Adipocyte (in vitro differentiated cells): ENCODE results near the gene TEX19.

Source experiments
- DNase-seq: peaks from one replicate; pipeline ENCODE4 v3.0.0-alpha.2; 2015; ENCODE audit warnings: low read depth
- H3K27me3 ChIP-seq: replicated peaks from 2 replicates; pipeline ENCODE4 v1.7.0; 2013; ENCODE audit warnings: mild to moderate bottlenecking, low read length, moderate library complexity; ENCODE audit not compliant: control insufficient read depth, insufficient read depth
- H3K36me3 ChIP-seq: 2 replicates; pipeline ENCODE4 v1.7.0; 2013; ENCODE audit warnings: low read length, mild to moderate bottlenecking, moderate library complexity; ENCODE audit not compliant: control insufficient read depth, insufficient read depth, severe bottlenecking
- H3K4me1 ChIP-seq: 2 replicates; pipeline ENCODE4 v1.7.0; 2013; ENCODE audit warnings: mild to moderate bottlenecking, low read length, moderate library complexity; ENCODE audit not compliant: control insufficient read depth, insufficient read depth
- H3K4me3 ChIP-seq: 2 replicates; pipeline ENCODE4 v1.7.0; 2013; ENCODE audit warnings: mild to moderate bottlenecking, low read length, moderate library complexity
- H3K9ac ChIP-seq: 2 replicates; pipeline ENCODE4 v1.7.0; 2013; ENCODE audit warnings: mild to moderate bottlenecking, low read length, moderate library complexity
- H3K9me3 ChIP-seq: 2 replicates; pipeline ENCODE4 v1.7.0; 2013; ENCODE audit warnings: mild to moderate bottlenecking, low read length, moderate library complexity; ENCODE audit not compliant: control insufficient read depth

Gene TEX19

DNA sequence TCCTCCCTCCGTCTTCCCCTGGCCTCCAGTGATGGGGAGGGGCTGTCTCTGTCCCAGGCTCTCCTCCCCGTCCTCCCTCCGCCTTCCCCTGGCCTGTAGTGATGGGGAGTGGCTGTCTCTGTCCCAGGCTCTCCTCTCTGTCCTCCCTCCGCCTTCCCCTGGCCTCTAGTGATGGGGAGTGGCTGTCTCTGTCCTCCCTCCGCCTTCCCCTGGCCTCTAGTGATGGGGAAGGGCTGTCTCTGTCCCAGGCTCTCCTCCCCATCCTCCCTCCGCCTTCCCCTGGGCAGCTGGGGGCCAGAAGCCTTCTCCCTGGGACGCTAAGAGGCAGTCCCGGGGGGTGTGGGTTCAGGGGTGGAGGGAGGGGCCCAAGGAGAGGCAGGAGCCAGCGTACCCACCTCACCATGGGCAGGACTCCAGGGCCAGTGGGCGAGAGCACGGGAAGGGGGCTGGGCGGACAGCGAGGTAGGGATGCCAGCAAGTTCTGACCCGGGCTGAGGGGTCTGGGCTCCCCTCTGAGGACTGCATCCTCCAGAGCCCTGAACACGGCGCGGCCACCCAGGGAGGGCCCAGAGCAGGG lies 27.3 kb downstream of the TEX19 start:
- peaks cover 10% of the 10 kb centered on the region for H3K27me3 ChIP-seq
- peaks cover 8% of the 10 kb centered on the region for H3K4me1 ChIP-seq
- no peak overlapping the region for H3K4me3 ChIP-seq
- H3K9ac ChIP-seq: no peak overlapping the region
- no peaks in the 10 kb centered on the region for H3K9me3 ChIP-seq
- DNase-seq: no peak
- H3K36me3 ChIP-seq: no peaks in the 10 kb centered on the region

DNA sequence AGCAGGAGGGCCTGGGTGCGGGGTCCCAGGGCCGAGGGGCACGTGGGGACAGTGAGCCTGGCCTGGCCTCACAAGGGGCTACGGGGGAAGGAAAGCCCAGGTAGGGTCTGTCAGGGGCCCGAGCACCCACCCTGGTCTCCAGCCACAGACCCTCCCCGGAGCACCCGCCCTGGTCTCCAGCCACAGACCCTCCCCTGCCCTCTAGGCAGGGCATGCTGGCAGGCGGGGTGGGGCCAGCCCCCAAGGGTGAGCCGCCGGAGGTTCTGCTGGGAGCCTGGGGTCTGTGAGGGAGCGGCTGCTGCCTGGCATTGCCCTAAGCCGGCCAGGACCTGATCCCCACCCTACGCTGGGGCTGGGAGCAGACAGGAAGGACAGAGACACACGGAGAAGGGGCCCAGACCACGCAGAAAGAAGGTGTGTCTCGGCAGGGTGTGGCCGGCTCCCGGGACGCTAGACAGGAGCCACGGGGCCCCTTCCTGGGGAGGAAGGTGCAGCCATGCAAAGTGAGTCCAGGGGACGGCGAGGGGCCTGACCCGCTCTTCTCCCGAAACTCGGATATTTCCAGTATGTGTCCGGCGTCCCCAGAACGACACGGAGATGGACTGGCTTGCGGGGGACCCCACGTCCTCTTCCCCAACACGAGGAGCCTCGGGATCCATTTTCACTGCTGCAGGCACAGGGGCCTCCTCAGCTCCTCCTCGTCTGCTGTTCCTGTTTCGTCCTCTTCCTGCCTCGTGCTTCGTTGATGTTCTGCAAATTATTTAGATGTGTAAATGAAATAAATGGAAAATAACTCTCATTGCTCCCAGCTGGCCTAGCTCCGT lies 28.0 kb downstream of the TEX19 start:
- no peak for DNase-seq
- Histone ChIP-seq H3K9ac (no peak overlapping the region), H3K9me3 (no peaks in the 10 kb centered on the region), H3K4me3 (no peak overlapping the region), H3K27me3 (peaks cover 10% of the 10 kb centered on the region), H3K36me3 (peaks cover 3% of the 10 kb centered on the region), H3K4me1 (peaks cover 6% of the 10 kb centered on the region)

DNA sequence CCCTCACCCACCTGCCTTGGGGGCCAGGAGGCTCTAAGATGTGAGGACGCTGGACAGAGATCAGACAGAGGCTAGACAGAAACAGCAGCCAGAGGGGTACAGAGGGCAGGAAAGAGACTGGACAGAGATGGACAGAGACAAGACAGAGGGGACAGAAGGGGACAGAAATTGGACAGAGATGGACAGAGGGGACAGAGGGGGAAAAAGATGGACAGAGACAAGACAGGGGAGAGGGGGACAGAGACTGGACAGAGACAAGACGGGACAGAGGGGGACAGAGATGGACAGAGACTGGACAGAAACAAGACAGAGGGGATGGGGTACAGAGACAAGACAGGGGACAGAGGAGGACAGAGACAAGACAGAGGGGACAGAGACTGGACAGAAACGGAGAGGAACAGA lies 28.7 kb downstream of the TEX19 start:
- no peak for DNase-seq
- Histone ChIP-seq H3K4me1 (peaks cover 6% of the 10 kb centered on the region), H3K36me3 (peaks cover 5% of the 10 kb centered on the region), H3K4me3 (no peak overlapping the region), H3K27me3 (peaks cover 10% of the 10 kb centered on the region), H3K9me3 (no peaks in the 10 kb centered on the region), H3K9ac (no peak overlapping the region)

DNA sequence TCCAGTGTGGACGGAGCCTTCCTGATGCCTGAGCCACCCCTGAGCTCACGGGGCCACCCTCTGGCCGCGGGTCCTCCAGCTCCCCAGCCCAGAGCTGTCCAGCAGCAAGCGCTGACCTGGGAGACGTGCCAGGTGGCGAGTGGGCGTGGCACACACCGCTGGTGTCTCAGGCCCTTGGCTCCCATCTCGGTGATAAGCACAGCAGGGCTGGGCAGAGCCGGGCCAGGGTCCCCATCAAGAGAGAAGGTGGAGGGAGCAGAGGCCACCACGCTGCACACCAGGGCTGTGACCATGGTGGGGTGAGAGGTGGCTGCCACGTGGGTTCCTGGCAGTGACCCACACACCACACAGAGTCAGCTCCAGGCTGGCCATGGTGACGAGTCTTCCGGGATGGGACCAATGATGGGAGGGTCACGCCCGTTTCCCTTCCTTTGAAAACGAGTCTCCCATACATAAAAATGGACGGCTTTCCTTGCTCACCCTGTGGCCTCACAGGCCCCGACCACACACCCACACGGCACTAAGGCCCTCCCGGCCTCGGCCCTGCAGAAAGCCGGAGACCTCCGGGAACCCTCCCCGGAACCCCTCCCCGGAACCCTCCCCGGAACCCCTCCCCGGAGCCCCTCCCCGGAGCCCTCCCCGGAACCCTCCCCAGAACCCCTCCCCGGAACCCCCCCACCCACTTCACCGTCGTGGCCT lies 29.3 kb downstream of the TEX19 start:
- Histone ChIP-seq H3K4me1 (peaks cover 6% of the 10 kb centered on the region), H3K27me3 (peaks cover 10% of the 10 kb centered on the region), H3K9me3 (no peaks in the 10 kb centered on the region), H3K9ac (no peak overlapping the region), H3K4me3 (no peak overlapping the region), H3K36me3 (peaks cover 11% of the 10 kb centered on the region)
- no peak for DNase-seq

DNA sequence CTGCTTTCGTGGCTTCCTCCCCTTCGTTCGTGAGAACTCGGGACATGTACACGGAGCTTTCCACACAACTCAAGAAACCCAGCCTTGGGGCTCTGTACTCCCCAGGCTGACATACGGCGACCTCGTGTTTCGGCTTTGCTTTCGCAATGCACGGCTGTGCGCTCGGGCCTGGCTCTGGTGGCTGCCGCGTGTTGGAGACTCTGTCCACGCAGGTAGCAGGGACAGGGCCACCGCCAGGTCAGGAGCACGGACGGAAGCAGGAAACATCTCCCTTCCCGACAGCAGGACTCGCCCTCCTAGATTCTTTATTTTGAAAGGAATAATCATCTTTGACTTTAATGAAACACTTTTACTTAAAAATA lies 29.9 kb downstream of the TEX19 start:
- H3K4me1 ChIP-seq: peaks cover 6% of the 10 kb centered on the region
- H3K36me3 ChIP-seq: peaks cover 11% of the 10 kb centered on the region
- no peaks in the 10 kb centered on the region for H3K9me3 ChIP-seq
- H3K4me3 ChIP-seq: no peak overlapping the region
- no peak for DNase-seq
- no peak overlapping the region for H3K9ac ChIP-seq
- H3K27me3 ChIP-seq: peaks cover 10% of the 10 kb centered on the region

DNA sequence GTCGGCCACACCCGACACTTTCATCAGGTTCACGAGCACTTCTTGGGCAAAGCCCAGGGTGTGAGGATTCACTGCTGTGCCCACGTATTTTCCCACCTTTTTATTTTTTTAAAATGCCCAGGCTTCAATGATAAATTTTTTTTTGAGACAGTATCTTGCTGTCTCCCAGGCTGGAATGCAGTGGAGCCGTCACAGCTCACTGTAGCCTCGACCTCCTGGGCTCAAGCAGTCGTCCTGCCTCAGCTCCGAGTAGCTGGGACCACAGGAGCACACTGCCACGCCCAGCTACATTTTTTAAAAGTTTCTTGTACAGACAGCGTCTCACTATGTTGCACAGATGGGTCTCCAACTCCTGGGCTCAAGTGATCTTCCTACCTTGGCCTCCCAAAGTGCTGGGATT lies 30.3 kb downstream of the TEX19 start:
- H3K4me3 ChIP-seq: no peak overlapping the region
- H3K36me3 ChIP-seq: peaks cover 11% of the 10 kb centered on the region
- H3K9ac ChIP-seq: no peak overlapping the region
- no peaks in the 10 kb centered on the region for H3K9me3 ChIP-seq
- no peak for DNase-seq
- peaks cover 6% of the 10 kb centered on the region for H3K4me1 ChIP-seq
- H3K27me3 ChIP-seq: peaks cover 10% of the 10 kb centered on the region

DNA sequence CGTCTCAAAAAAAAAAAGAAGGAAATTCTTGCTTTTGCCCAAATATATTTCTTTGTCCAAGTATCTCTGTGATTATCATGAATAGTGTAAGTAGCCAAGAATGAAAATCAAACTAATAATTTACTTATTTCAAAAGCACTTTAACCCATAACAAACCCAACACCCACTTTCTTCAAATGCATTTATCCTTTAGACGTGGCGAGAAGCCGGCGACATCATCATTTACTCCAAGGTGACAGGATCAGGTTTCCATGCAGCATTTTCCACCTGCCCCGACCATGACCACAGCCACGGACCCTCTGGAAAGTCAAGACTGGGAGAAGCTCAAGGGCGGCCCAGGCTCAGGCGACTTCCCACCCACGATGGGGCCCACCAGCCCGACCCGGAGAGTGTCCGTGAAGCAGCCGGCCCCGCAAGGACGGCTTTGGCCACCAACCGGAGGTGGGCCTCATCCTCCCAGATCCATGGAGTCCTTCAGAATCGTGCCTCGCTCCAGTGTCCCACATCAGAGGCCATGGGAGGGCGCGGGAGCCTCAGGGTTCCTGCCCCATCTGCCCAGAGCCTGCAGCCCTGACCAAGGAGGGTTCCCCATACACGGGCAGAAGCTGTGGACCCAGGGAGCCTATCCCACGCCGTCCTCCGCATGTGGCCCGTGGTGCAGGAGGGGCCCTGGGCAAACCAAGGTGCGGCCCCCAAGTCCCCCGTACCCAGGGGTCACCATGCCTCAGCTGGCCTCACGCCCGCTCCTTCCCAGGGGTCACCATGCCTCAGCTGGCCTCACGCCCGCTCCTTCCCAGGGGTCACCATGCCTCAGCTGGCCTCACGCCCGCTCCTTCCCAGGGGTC lies 31.2 kb downstream of the TEX19 start:
- DNase-seq: no peak
- Histone ChIP-seq H3K9ac (no peak overlapping the region), H3K4me3 (no peak overlapping the region), H3K36me3 (peaks cover 11% of the 10 kb centered on the region), H3K27me3 (peaks cover 10% of the 10 kb centered on the region), H3K4me1 (peaks cover 2% of the 10 kb centered on the region), H3K9me3 (no peaks in the 10 kb centered on the region)

DNA sequence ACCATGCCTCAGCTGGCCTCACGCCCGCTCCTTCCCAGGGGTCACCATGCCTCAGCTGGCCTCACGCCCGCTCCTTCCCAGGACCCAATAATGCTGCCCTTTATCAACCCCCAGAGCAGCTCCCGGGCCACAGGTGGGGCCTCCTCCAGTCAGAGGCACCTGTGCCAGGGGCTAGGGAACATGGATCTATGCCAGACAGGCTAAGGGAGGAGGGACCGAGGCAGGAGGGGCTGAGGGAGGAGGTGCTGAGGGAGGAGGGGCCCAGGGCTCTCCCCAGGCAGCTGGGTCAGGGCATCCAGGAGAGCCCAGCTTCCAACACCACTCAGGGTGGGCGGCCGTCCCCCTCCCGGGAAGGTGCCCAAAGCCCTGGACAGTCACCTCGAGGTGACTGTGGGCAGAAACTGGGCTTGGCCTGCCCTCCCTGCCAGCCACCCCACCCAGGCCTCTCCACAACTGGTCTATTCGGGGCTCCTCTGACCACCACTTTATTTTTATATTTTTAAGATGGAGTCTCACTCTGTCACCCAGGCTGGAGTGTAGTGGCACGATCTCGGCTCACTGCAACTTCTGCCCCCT lies 31.9 kb downstream of the TEX19 start:
- H3K9me3 ChIP-seq: no peaks in the 10 kb centered on the region
- peaks cover 11% of the 10 kb centered on the region for H3K36me3 ChIP-seq
- no peak overlapping the region for H3K9ac ChIP-seq
- no peak overlapping the region for H3K4me3 ChIP-seq
- DNase-seq: no peak
- peaks cover 10% of the 10 kb centered on the region for H3K27me3 ChIP-seq
- peaks cover 5% of the 10 kb centered on the region for H3K4me1 ChIP-seq

DNA sequence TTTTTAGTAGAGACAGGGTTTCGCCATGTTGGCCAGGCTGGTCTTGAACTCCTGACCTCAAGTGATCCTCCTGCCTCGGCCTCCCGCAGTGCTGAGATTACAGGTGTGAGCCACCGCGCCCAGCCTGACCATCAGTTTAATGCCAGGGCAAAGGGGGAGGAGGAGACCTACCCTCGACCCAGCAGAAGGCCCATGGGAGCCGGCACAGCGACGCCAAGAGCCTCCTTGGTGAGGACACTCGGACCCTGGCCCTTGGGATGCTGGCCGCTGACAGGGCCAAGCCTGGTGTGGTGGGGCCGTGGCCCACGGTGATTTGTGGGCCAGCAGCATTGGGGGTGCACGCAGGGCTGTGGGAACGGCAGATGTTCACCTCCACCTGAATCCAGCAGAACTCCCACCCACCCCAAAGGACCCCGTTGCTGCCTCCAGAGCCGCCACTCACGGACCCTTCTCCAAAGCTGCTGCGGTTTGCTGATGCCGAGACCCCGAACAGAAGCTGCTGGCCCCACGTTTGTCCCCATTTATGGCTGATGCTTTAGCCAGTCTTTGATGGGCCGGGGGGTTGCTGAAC lies 32.5 kb downstream of the TEX19 start:
- Histone ChIP-seq H3K9me3 (no peaks in the 10 kb centered on the region), H3K4me1 (peaks cover 9% of the 10 kb centered on the region), H3K27me3 (peaks cover 10% of the 10 kb centered on the region), H3K4me3 (no peak overlapping the region), H3K36me3 (peaks cover 11% of the 10 kb centered on the region), H3K9ac (no peak overlapping the region)
- no peak for DNase-seq

DNA sequence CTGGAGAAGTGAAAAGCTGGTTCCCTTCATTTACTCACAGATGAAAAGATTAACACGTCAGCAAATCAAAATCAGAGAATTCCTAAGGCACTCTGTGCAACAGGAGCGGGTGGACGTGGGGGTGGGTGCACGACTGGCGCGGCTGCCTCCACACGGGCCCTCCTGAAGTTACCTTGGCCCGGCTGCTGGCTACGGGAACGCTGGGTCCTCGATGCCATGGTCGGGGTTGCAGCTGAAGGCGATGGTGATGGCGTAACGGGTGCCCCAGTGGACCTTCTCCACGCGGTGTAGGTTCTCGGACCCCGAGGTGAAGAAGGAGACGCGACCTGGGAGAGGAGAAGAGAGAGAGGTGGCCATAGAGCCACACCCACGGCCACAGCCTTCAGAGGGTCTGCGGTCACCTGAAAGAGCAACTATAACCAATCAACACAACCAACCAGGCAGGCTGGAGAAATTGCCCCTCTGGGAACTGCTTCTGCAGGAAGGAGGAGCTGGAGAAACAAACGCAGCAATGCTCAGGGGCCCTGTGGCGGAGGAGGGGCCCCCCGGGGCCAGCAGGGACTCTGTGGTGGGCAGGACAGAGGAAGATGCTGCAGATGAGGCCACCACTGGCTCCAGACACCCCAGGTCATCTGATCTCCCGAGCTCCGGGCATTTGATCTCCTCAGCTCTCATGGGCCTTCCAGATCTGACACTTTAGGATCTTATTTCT lies 33.3 kb downstream of the TEX19 start:
- peaks cover 11% of the 10 kb centered on the region for H3K36me3 ChIP-seq
- no peak overlapping the region for H3K4me3 ChIP-seq
- H3K9ac ChIP-seq: no peak overlapping the region
- H3K27me3 ChIP-seq: peaks cover 6% of the 10 kb centered on the region
- DNase-seq: no peak
- H3K9me3 ChIP-seq: no peaks in the 10 kb centered on the region
- H3K4me1 ChIP-seq: peaks cover 15% of the 10 kb centered on the region
